HEK293 (cell line): ENCODE measurements around the gene CHGA.

Experiments
- CTCF ChIA-PET: fragments of 350-600 bp; formaldehyde crosslinking; extraction: SDS; loops from one replicate; lab custom pipeline; 2021; ENCODE audit warnings: antibody characterized with exemption; lab: Yijun Ruan, JAX
- POLR2A ChIA-PET: fragments of 300-600 bp; formaldehyde crosslinking; extraction: SDS; loops from one replicate; lab custom pipeline; 2020; ENCODE audit warnings: antibody characterized with exemption, inconsistent platforms; lab: Yijun Ruan, JAX
- H3K27ac ChIP-seq: fragments of 200-500 bp; sonication (Bioruptor generic); 2 replicates; pipeline ENCODE4 v1.5.1; 2014; ENCODE audit warnings: low read depth, low read length, control low read depth, inconsistent platforms; ENCODE audit errors: extremely low read depth
- H3K36me3 ChIP-seq, 2 experiments: fragments of 200-500 bp in 1 of 2; sonication (Bioruptor generic) in 1 of 2; 1 replicate in 1 of 2; 2 replicates in 1 of 2; pipeline ENCODE4 v1.5.1; 2014 to 2017; ENCODE audit warnings: inconsistent platforms in 2 of 2, low read length in 2 of 2; ENCODE audit not compliant: control insufficient read depth in 2 of 2, insufficient read depth in 1 of 2
- H3K4me1 ChIP-seq: fragments of 200-500 bp; sonication (Bioruptor generic); 2 replicates; pipeline ENCODE4 v1.5.1; 2014; ENCODE audit warnings: mild to moderate bottlenecking, low read length, inconsistent platforms; ENCODE audit not compliant: control insufficient read depth, insufficient read depth
- H3K4me3 ChIP-seq: 2 replicates; pipeline ENCODE4 v1.5.1; 2011; ENCODE audit warnings: low read depth, mild to moderate bottlenecking, control low read depth, low read length, moderate library complexity
- H3K9me3 ChIP-seq: fragments of 200-500 bp; sonication (Bioruptor generic); 2 replicates; pipeline ENCODE4 v1.5.1; 2014; ENCODE audit warnings: low read depth, low read length, inconsistent platforms; ENCODE audit not compliant: control insufficient read depth, insufficient read depth
- EGR2 ChIP-seq: fragments of 450-650 bp; formaldehyde crosslinking; IDR thresholded peaks from 2 replicates; pipeline ENCODE4 v1.5.1; 2016; ENCODE audit warnings: low read depth, missing biosample characterization, missing genetic modification characterization
- FEZF1 ChIP-seq: fragments of 450-650 bp; formaldehyde crosslinking; IDR thresholded peaks from 2 replicates; pipeline ENCODE4 v1.5.1; 2016; ENCODE audit warnings: missing biosample characterization, missing genetic modification characterization
- GLI2 ChIP-seq: fragments of 450-650 bp; formaldehyde crosslinking; IDR thresholded peaks from 2 replicates; pipeline ENCODE4; 2017; ENCODE audit warnings: missing biosample characterization, missing genetic modification characterization, low read depth, borderline replicate concordance
- HIC1 ChIP-seq: fragments of 450-650 bp; formaldehyde crosslinking; IDR thresholded peaks from 2 replicates; pipeline ENCODE4 v1.5.1; 2016; ENCODE audit warnings: missing biosample characterization, missing genetic modification characterization
- KLF1 ChIP-seq: fragments of 450-650 bp; formaldehyde crosslinking; IDR thresholded peaks from 2 replicates; pipeline ENCODE4 v1.5.1; 2016; ENCODE audit warnings: missing biosample characterization, missing genetic modification characterization
- WT1 ChIP-seq: fragments of 450-650 bp; formaldehyde crosslinking; IDR thresholded peaks from 2 replicates; pipeline ENCODE4 v1.5.1; 2016; ENCODE audit warnings: missing biosample characterization, missing genetic modification characterization
- ZFHX2 ChIP-seq: fragments of 450-650 bp; formaldehyde crosslinking; conservative IDR thresholded peaks from 2 replicates; pipeline ENCODE4 v1.5.1; 2016; ENCODE audit warnings: missing biosample characterization, missing genetic modification characterization
- ZFP41 ChIP-seq: fragments of 450-650 bp; formaldehyde crosslinking; IDR thresholded peaks from 2 replicates; pipeline ENCODE4 v1.5.1; 2016; ENCODE audit warnings: missing biosample characterization, missing genetic modification characterization, borderline replicate concordance
- ZNF132 ChIP-seq: fragments of 450-650 bp; formaldehyde crosslinking; IDR thresholded peaks from 2 replicates; pipeline ENCODE4 v1.5.1; 2017; ENCODE audit warnings: missing biosample characterization, missing genetic modification characterization, borderline replicate concordance
- ZNF157 ChIP-seq: fragments of 450-650 bp; formaldehyde crosslinking; IDR thresholded peaks from 2 replicates; pipeline ENCODE4 v1.5.1; 2016; ENCODE audit warnings: missing biosample characterization, missing genetic modification characterization
- ZNF19 ChIP-seq: fragments of 450-650 bp; formaldehyde crosslinking; IDR thresholded peaks from 2 replicates; pipeline ENCODE4; 2016; ENCODE audit warnings: missing biosample characterization, missing genetic modification characterization, low read depth
- ZNF202 ChIP-seq: fragments of 450-650 bp; formaldehyde crosslinking; IDR thresholded peaks from 2 replicates; pipeline ENCODE4 v1.5.1; 2016; ENCODE audit warnings: missing biosample characterization, missing genetic modification characterization, borderline replicate concordance
- ZNF302 ChIP-seq: fragments of 450-650 bp; formaldehyde crosslinking; IDR thresholded peaks from 2 replicates; pipeline ENCODE4 v1.5.1; 2016; ENCODE audit warnings: missing biosample characterization, missing genetic modification characterization, low read depth
- ZNF398 ChIP-seq: fragments of 450-650 bp; formaldehyde crosslinking; IDR thresholded peaks from 2 replicates; pipeline ENCODE4 v1.5.1; 2017; ENCODE audit warnings: missing biosample characterization, missing genetic modification characterization
- ZNF423 ChIP-seq: fragments of 450-650 bp; formaldehyde crosslinking; IDR thresholded peaks from 2 replicates; pipeline ENCODE4 v1.5.1; 2016; ENCODE audit warnings: missing biosample characterization, missing genetic modification characterization
- ZNF549 ChIP-seq: fragments of 450-650 bp; IDR thresholded peaks from 2 replicates; pipeline ENCODE4 v1.5.1; 2018; ENCODE audit warnings: missing biosample characterization, missing genetic modification characterization, mild to moderate bottlenecking, inconsistent platforms, moderate library complexity
- ZNF645 ChIP-seq: fragments of 450-650 bp; formaldehyde crosslinking; IDR thresholded peaks from 2 replicates; pipeline ENCODE4; 2016; ENCODE audit warnings: missing biosample characterization, missing genetic modification characterization
- ZNF660 ChIP-seq: fragments of 450-650 bp; IDR thresholded peaks from 2 replicates; pipeline ENCODE4 v1.5.1; 2018; ENCODE audit warnings: missing biosample characterization, mild to moderate bottlenecking, missing genetic modification characterization
- ZNF692 ChIP-seq: fragments of 450-650 bp; formaldehyde crosslinking; IDR thresholded peaks from 2 replicates; pipeline ENCODE4 v1.5.1; 2016; ENCODE audit warnings: missing biosample characterization, missing genetic modification characterization
- ZNF768 ChIP-seq: fragments of 450-650 bp; formaldehyde crosslinking; IDR thresholded peaks from 2 replicates; pipeline ENCODE4 v1.5.1; 2018; ENCODE audit warnings: missing biosample characterization, mild to moderate bottlenecking, missing genetic modification characterization
- ZNF830 ChIP-seq: fragments of 450-650 bp; IDR thresholded peaks from 2 replicates; pipeline ENCODE4 v1.5.0; 2018; ENCODE audit warnings: missing biosample characterization, missing genetic modification characterization, low read depth, mild to moderate bottlenecking, moderate library complexity

The CHGA gene

GRCh38 chr14:92948647-92949046 lies 25.7 kb downstream of the CHGA start:
- Histone ChIP-seq H3K27ac (no peak overlapping the region), H3K4me3 (no peak overlapping the region), H3K4me1 (no peaks in the 10 kb centered on the region), H3K9me3 (no peaks in the 10 kb centered on the region), H3K36me3 (peaks cover 0 to 33% of the 10 kb centered on the region in 2 experiments; a peak in 2 of 3 replicates)
- no peak for TF ChIP-seq ZNF768 (tag by site-specific recombination)
- peak; percentile 85 for TF ChIP-seq EGR2 (tag by site-specific recombination)
- TF ChIP-seq ZNF645 (tag by site-specific recombination): no peak
- no peak for TF ChIP-seq ZNF692 (tag by site-specific recombination)
- TF ChIP-seq KLF1: peak; percentile 93
- no peak for TF ChIP-seq ZNF398 (tag by site-specific recombination)
- TF ChIP-seq ZNF660 (tag by site-specific recombination): no peak
- TF ChIP-seq ZFHX2 (tag by site-specific recombination): peak; percentile 91
- ChIA-PET POLR2A (no interaction called here), CTCF (interaction anchor here (2.5 kb wide), 1 partner anchor 164 kb away, joined by 13 read pairs; no protein-coding TSS in a partner anchor)

GRCh38 chr14:92949496-92950192 lies 26.7 kb downstream of the CHGA start:
- Histone ChIP-seq H3K9me3 (no peaks in the 10 kb centered on the region), H3K4me3 (no peak overlapping the region), H3K27ac (no peak overlapping the region), H3K4me1 (no peaks in the 10 kb centered on the region), H3K36me3 (peaks cover 0 to 33% of the 10 kb centered on the region in 2 experiments; a peak in 2 of 3 replicates)
- ChIA-PET CTCF (interaction anchor here (0.6 to 1.0 kb wide), 2 partner anchors 190 to 487 kb away, joined by 3 to 5 read pairs; no protein-coding TSS in a partner anchor), POLR2A (no interaction called here)
- no peak for TF ChIP-seq HIC1
- TF ChIP-seq WT1: no peak
- TF ChIP-seq FEZF1 (tag by site-specific recombination): no peak
- TF ChIP-seq ZNF132: no peak
- no peak for TF ChIP-seq ZNF202 (tag by site-specific recombination)
- no peak for TF ChIP-seq ZNF302 (tag by site-specific recombination)
- TF ChIP-seq ZNF19: no peak
- no peak for TF ChIP-seq KLF1
- no peak for TF ChIP-seq ZFP41 (tag by site-specific recombination)
- no peak for TF ChIP-seq ZNF423 (tag by site-specific recombination)
- TF ChIP-seq GLI2 (tag by site-specific recombination): no peak
- no peak for TF ChIP-seq ZNF830 (tag by site-specific recombination)
- no peak for TF ChIP-seq ZNF549
- TF ChIP-seq ZNF157: no peak
